Astrocyte of the cerebellum (primary cell): ENCODE results near the gene GNAL.
"Not testable (repeated sequence)": the region's sequence is repeated elsewhere in the genome, so short reads cannot be mapped to it uniquely, and the experiment has no call there.

ENCODE experiments used
- DNase-seq: peaks from one replicate; pipeline ENCODE4 v3.0.0-alpha.2; 2011; ENCODE audit warnings: low read depth
- H3K4me3 ChIP-seq: 2 replicates; pipeline ENCODE4 v1.5.1; 2011; ENCODE audit warnings: mild to moderate bottlenecking, low read depth, low read length, moderate library complexity
- CTCF ChIP-seq: IDR thresholded peaks from 2 replicates; pipeline ENCODE4 v1.5.1; 2012; ENCODE audit warnings: low read length, low read depth, moderate library complexity, mild to moderate bottlenecking; ENCODE audit errors: missing control alignments
- in situ Hi-C: cut with HindIII; loops from 2 replicates; pipeline ENCODE4 v1.10.0; 2017; ENCODE audit warnings: low sequenced_read_pairs

The GNAL gene

GRCh38 chr18:11714244-11714918, 25.3 kb downstream of the GNAL start:
- no peak overlapping the region for H3K4me3 ChIP-seq
- no peak for TF ChIP-seq CTCF
- in situ Hi-C loops = loop anchor here (5.0 kb wide), 2 partner anchors 47 to 78 kb away; no protein-coding TSS in a partner anchor
- no peak for DNase-seq

GRCh38 chr18:11716767-11717315, 27.8 kb downstream of the GNAL start:
- in situ Hi-C loops, DNase-seq, H3K4me3 ChIP-seq: not testable (repeated sequence)

- no peak overlapping the region for H3K4me3 ChIP-seq
- in situ Hi-C loops = no loop called here
- TF ChIP-seq CTCF = no peak
- DNase-seq = no peak
These were observed 30.0 kb downstream of the GNAL start for GRCh38 chr18:11719050-11719449.

GRCh38 chr18:11719621-11720020, 30.6 kb downstream of the GNAL start:
- in situ Hi-C loops = no loop called here
- no peak for TF ChIP-seq CTCF
- no peak overlapping the region for H3K4me3 ChIP-seq
- no peak for DNase-seq

- in situ Hi-C loops = no loop called here
- no peak overlapping the region for H3K4me3 ChIP-seq
- no peak for DNase-seq
- TF ChIP-seq CTCF = no peak
These were observed 32.7 kb downstream of the GNAL start for GRCh38 chr18:11721720-11722119.

GRCh38 chr18:11724781-11725180, 35.7 kb downstream of the GNAL start:
- no peak overlapping the region for H3K4me3 ChIP-seq
- in situ Hi-C loops = loop anchor here (25.0 kb wide), 1 partner anchor 288 kb away; no protein-coding TSS in a partner anchor
- TF ChIP-seq CTCF = no peak
- DNase-seq = no peak

- in situ Hi-C loops = loop anchor here (25.0 kb wide), 1 partner anchor 286 kb away; no protein-coding TSS in a partner anchor
- no peak for DNase-seq
- no peak for TF ChIP-seq CTCF
- no peak overlapping the region for H3K4me3 ChIP-seq
These were observed 37.5 kb downstream of the GNAL start for GRCh38 chr18:11726556-11726955.
